Mucosa of stomach (tissue), 1 donor: ENCODE measurements around the gene TAOK1.

Source experiments
- H3K27me3 ChIP-seq: one replicate; pipeline ENCODE4 v1.7.0; 2013; ENCODE audit warnings: mild to moderate bottlenecking, low read length; ENCODE audit not compliant: control insufficient read depth, insufficient read depth
- H3K36me3 ChIP-seq: one replicate; pipeline ENCODE4 v1.7.0; 2013; ENCODE audit warnings: low read length; ENCODE audit not compliant: control insufficient read depth, insufficient read depth
- H3K4me1 ChIP-seq: one replicate; pipeline ENCODE4 v1.7.0; 2013; ENCODE audit warnings: mild to moderate bottlenecking, low read length; ENCODE audit not compliant: control insufficient read depth, insufficient read depth
- H3K4me3 ChIP-seq: one replicate; pipeline ENCODE4 v1.7.0; 2013; ENCODE audit warnings: low read length
- H3K9ac ChIP-seq: one replicate; pipeline ENCODE4 v1.7.0; 2013; ENCODE audit warnings: mild to moderate bottlenecking, low read length, moderate library complexity
- H3K9me3 ChIP-seq: one replicate; pipeline ENCODE4 v1.7.0; 2013; ENCODE audit warnings: mild to moderate bottlenecking, low read length, moderate library complexity; ENCODE audit not compliant: control insufficient read depth
- donor health status: Pancreatic carcinoma.

The TAOK1 gene

GRCh38 chr17:29593591-29594518 lies 203.7 kb downstream of the TAOK1 start:
- Histone ChIP-seq H3K27me3 (no peaks in the 10 kb centered on the region), H3K36me3 (no peaks in the 10 kb centered on the region), H3K9ac (peak overlapping the region; percentile 35), H3K4me3 (no peak overlapping the region), H3K4me1 (peaks cover 38% of the 10 kb centered on the region), H3K9me3 (no peaks in the 10 kb centered on the region)

GRCh38 chr17:29594519-29595090 lies 204.4 kb downstream of the TAOK1 start:
- Histone ChIP-seq H3K4me3 (no peak overlapping the region), H3K4me1 (peaks cover 38% of the 10 kb centered on the region), H3K9me3 (no peaks in the 10 kb centered on the region), H3K9ac (no peak overlapping the region), H3K27me3 (no peaks in the 10 kb centered on the region), H3K36me3 (no peaks in the 10 kb centered on the region)

GRCh38 chr17:29595107-29595942 lies 205.2 kb downstream of the TAOK1 start:
- H3K9me3 ChIP-seq: no peaks in the 10 kb centered on the region
- H3K27me3 ChIP-seq: no peaks in the 10 kb centered on the region
- no peak overlapping the region for H3K9ac ChIP-seq
- no peak overlapping the region for H3K4me3 ChIP-seq
- H3K4me1 ChIP-seq: peaks cover 31% of the 10 kb centered on the region
- no peaks in the 10 kb centered on the region for H3K36me3 ChIP-seq

GRCh38 chr17:29595943-29596774 lies 206.0 kb downstream of the TAOK1 start:
- Histone ChIP-seq H3K4me3 (no peak overlapping the region), H3K9me3 (no peaks in the 10 kb centered on the region), H3K36me3 (no peaks in the 10 kb centered on the region), H3K9ac (no peak overlapping the region), H3K27me3 (no peaks in the 10 kb centered on the region), H3K4me1 (peaks cover 23% of the 10 kb centered on the region)

GRCh38 chr17:29596811-29597210 lies 206.6 kb downstream of the TAOK1 start:
- Histone ChIP-seq H3K9me3 (no peaks in the 10 kb centered on the region), H3K4me1 (peaks cover 17% of the 10 kb centered on the region), H3K27me3 (no peaks in the 10 kb centered on the region), H3K4me3 (no peak overlapping the region), H3K36me3 (no peaks in the 10 kb centered on the region), H3K9ac (no peak overlapping the region)

GRCh38 chr17:29597361-29598172 lies 207.4 kb downstream of the TAOK1 start:
- Histone ChIP-seq H3K4me3 (no peak overlapping the region), H3K9me3 (no peaks in the 10 kb centered on the region), H3K9ac (no peak overlapping the region), H3K36me3 (no peaks in the 10 kb centered on the region), H3K27me3 (no peaks in the 10 kb centered on the region), H3K4me1 (peaks cover 9% of the 10 kb centered on the region)
